NCI-H345 treated with DMSO at 0.1 percent for 48 hours (cell line): Measurements from ENCODE around the gene SLC5A11.
"Not testable (repeated sequence)": the region's sequence is repeated elsewhere in the genome, so short reads cannot be mapped to it uniquely, and the experiment has no call there.

Experiments
- DNase-seq: peaks from one replicate; lab custom pipeline; 2025; ENCODE audit not compliant: unreplicated experiment; lab: John Stamatoyannopoulos, UW

SLC5A11 gene

DNA sequence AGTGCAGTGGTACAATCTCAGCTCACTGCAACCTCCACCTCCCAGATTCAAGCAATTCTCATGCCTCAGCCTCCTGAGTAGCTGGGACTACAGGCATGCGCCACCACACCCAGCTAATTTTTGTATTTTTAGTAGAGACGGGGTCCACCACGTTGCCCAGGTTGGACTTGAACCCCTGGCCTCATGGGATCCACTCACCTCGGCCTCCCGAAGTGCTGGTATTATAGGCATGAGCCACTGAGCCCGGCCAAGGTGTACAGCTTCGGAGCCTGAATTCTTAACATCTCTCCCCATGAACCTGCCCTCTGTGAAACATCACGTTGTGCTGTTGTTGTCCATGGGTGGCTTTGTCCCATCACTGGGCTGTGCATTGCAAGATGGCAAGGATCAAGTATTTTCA is 11.1 kb downstream of the SLC5A11 start:
- DNase-seq: not testable (repeated sequence)

GRCh38 chr16:24858219-24859041 is 12.7 kb downstream of the SLC5A11 start:
- no peak for DNase-seq

DNA sequence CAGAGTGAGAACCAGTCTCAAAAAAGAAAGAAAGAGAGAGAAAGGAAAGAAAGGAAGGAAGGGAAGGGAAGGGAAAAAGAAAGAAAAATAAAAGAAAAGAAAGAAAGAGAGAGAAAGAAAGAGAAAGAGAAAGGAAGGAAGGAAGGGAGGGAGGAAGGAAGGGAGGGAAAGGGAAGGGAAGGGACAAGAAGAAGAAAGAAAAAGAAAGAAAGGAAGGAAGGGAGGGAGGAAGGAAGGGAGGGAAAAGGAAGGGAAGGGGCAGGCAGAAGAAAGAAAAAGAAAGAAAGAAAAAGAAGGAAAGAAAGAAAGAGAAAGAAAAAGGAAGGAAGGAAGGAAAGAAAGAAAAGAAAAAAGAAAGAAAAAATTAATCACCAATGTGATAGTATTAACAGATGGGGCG is 15.7 kb downstream of the SLC5A11 start:
- no peak for DNase-seq

DNA sequence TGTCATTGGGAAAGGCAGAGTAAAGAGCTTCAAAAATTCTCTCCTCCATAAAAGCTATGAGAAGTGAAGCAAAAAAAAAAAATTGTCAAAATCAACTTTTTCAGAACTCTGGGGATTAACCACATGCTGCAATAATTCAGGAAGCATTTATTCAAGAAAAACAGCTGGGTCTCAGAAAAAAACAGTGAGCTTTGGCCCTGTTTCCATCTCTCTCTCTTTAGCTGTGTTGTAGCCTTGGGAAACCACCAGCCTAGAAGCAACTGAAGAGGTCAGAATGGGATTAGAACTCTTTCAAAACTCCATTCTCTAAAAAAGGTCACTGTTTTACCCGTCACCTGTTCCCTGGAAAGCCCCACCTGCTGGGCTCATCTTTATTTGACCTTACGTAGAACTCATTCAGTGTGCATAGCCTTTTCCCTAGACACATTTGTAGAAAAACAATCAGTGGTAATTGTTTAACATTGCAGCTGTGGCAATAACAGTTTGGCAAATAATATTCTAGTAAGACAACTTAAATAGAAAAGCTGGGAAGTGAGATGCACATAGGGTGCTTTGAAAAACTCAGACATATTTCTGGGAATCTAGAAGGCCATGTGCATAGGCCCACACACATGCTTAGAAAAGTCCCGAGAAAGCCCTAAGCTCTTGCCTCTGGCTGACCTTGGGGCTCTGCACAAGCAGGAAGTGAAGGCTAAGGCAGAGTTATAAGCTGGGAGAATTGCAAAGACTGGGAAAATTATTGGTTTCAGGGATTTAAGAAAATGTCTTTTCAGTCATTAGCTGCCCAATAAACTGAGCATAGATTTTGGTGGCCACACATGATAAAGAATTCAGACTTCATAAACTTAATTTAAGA is 18.0 kb downstream of the SLC5A11 start:
- DNase-seq: no peak

DNA sequence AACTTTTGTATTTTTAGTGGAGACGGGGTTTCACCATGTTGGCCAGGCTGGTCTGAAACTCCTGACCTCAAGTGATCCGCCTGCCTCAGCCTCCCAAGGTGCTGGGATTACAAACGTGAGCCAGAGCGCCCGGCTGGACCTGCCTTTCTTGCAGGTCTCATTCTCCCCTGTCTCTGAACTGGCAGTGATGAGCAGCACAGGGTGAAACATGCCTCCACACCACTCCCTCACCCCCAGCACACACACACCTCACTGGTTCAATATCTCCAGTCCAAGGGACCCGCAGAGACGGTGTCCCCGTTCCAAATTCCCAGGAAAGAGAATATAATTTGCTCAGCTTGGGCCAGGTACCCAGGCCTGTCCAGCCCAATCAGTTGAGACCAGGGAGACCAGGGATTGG is 23.3 kb downstream of the SLC5A11 start:
- DNase-seq: no peak

DNA sequence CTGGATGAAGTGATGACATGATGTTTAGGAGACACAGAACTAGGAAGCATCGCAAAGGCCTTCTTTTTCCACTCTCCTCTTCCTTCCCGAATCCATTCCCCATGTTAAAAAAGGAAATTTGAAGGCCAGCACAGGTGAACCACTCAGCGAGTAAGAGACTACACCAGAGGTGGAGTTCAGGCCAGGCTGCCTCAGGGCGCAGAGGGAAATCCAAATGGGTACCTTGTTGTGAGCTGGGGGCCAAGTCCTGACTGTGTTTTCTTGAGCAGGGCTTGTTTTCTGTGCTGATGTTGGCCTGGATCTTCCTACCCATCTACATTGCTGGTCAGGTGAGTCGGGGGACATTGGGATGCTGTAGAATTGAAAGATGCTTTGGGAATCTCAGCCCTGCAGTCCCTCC is 26.1 kb downstream of the SLC5A11 start:
- no peak for DNase-seq

DNA sequence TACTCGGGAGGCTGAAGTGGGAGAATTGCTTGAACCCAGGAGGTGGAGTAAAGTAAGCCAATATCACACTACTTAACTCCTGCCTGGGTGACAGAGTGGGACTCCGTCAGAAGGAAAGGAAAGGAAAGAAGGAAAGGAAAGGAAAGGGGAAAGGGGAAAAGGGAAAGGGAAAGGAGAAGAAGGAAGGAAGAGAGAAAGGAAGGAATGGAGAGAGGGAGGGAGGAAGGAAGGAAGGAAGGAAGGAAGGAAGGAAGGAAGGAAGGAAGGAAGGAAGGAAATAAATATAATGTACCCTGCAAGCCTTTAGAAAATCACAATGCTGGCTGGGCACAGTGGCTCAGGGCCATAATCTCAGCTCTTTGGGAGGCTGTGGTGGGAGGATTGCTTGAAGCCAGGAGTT is 27.3 kb downstream of the SLC5A11 start:
- DNase-seq: no peak

GRCh38 chr16:24875466-24875865 is 29.7 kb downstream of the SLC5A11 start:
- DNase-seq: no peak

- DNase-seq: no peak
Measured at GRCh38 chr16:24876231-24876630, 30.5 kb downstream of the SLC5A11 start.

DNA sequence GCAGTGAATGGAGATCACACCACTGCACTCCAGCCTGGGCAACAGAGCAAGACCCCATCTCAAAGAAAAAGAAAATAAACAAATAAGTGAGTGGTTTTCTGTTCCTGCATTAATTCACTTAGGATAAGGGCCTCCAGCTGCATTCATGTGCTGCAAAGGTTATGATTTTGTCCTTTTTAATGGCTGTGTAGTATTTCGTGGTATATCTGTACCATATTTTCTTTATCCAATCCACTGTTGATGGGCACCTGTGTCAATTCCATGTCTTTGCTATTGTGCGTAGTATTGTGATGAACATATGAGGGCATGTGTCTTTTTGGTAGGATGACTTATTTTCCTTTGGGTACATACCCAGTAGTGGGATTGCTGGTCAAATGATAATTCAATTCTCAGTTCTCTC is 33.9 kb downstream of the SLC5A11 start:
- no peak for DNase-seq

DNA sequence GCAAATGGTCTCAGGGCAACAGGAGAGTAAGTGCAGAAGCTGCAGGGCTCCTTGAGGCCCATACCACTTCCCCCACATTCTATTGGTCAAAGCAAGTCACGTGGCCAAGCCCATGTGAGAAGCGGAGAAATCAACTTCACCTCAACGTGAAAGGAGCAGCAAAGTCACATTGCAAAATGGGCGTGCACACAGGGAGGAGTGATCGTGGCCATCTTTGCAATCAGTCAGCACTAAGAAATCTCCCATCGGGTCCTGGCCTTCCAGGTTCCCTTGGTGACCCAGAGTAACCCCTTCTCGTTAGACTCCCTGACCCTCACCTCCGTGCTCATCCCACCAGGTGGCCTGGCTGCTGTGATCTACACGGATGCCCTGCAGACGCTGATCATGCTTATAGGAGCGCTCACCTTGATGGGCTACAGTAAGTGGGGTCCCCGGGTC is 38.0 kb downstream of the SLC5A11 start:
- DNase-seq: no peak

DNA sequence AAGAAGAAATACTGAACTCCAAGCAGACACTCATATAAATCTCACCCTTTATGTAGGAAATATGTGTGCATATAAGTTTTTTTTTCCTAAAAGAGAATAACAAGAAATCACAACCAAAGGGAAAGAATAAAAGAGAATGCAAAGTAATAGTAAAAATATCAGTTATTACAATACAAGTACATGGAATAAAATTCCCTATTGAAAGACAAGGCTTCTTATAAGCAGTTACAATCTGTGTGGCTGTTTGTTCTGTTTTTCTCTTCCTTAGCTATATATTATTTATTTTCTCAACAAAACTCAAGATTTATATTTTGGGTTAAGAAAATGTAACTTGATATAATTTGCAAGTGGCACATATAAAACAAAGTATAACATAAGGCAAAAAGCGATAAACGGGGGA is 41.7 kb downstream of the SLC5A11 start:
- no peak for DNase-seq

DNA sequence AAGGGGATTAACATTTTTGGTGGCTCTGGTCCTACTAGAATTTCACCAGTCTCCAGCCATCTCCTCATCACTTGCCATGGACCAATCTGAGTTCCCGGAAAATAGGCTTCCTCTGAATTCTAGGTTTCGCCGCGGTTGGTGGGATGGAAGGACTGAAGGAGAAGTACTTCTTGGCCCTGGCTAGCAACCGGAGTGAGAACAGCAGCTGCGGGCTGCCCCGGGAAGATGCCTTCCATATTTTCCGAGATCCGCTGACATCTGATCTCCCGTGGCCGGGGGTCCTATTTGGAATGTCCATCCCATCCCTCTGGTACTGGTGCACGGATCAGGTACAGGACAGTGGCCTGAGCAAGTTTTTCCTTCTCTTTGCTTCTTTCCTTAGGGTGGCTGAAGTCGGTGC is 45.0 kb downstream of the SLC5A11 start:
- no peak for DNase-seq

DNA sequence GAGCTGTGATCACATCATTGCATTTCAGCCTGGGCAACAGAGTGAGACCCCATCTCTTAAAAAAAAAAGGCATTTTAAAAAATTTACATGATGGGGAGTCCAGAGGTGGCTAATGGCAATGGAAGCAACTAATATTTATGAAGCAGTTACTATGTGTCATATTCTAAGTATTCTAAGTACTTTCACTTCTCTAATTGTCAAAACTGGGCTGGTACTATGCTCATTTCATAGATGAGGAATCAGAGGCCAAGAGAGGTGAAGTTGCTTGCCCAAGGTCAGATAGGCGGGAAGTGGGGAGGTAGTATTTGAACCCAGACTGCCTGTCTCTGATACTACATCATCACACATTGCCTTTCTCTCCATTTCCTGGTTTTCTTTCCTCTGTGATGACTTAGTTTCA is 50.7 kb downstream of the SLC5A11 start:
- no peak for DNase-seq

DNA sequence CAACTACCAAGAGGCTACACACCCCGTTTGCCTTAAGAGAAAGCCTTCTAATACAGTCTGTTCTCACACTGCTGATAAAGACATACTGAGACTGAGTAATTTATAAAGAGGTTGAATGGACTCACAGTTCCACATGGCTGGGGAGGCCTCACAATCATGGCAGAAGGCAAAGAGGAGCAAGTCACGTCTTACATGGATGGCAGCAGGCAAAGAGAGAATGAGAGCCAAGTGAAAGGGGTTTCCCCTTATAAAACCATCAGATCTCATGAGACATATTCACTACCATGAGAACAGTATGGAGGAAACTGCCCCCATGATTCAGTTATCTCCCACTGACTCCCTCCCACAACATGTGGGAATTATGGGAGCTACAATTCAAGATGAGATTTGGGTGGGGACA is 51.8 kb downstream of the SLC5A11 start:
- DNase-seq: not testable (repeated sequence)

DNA sequence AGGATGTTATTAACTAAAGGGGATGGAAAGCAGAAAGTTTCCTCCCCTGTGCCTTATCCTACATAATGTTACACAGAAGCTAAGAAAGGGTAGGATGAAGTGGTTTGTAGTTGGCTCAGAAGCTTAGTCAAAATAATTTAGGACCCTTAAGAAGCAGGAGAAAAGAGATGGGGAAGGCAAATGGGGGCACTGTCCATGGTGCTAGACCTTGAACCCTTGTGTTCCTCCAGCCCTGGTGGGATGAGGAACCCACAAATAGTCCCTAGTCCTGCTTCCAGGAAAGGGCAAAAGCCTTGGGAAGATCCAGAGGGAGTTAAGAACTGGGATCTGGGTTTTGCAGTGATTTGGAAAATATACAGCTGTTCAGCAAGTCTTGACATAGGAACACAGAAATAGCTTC is 54.5 kb downstream of the SLC5A11 start:
- no peak for DNase-seq

DNA sequence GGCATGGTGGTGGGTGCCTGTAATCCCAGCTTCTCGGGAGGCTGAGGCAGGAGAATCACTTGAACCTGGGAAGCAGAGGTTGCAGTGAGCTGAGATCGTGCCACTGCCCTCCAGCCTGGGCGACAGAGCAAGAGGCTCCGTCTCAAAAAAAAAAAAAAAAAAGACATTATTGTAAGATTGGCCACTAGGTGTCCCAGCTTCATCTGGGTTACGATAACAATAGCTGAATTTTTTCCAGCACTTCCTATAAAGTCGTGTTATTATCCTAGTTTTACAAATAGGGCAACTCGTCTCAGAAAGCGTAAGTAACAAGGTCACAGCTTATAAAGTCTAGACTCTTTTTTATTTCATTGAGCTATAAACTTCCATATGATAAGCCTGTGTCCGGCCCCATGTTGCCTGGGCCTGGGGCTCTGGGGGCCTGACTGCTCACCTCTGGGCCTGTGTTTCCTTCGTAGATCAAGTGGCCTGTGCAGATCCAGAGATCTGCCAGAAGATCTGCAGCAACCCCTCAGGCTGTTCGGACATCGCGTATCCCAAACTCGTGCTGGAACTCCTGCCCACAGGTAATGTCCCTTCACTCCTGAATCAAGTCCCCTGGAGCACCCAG is 60.5 kb downstream of the SLC5A11 start:
- no peak for DNase-seq

DNA sequence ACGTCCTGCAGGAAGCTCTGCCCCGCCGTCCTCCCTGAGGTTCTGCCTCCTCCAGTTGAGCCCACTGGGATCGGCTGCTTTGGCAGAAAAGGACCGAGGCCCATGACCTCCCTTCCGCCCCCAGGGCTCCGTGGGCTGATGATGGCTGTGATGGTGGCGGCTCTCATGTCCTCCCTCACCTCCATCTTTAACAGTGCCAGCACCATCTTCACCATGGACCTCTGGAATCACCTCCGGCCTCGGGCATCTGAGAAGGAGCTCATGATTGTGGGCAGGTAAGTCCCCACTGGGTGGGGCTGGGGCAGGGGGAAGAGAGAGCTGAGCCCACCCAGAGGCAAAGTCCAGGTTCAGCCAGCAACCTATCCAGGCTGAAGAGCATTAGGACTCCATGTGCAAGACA is 61.1 kb downstream of the SLC5A11 start:
- DNase-seq: no peak

GRCh38 chr16:24908716-24909115 is 63.0 kb downstream of the SLC5A11 start:
- no peak for DNase-seq

- no peak for DNase-seq
Measured at GRCh38 chr16:24909856-24910255, 64.1 kb downstream of the SLC5A11 start.

- no peak for DNase-seq
Measured at GRCh38 chr16:24915019-24915418, 69.3 kb downstream of the SLC5A11 start.

DNA sequence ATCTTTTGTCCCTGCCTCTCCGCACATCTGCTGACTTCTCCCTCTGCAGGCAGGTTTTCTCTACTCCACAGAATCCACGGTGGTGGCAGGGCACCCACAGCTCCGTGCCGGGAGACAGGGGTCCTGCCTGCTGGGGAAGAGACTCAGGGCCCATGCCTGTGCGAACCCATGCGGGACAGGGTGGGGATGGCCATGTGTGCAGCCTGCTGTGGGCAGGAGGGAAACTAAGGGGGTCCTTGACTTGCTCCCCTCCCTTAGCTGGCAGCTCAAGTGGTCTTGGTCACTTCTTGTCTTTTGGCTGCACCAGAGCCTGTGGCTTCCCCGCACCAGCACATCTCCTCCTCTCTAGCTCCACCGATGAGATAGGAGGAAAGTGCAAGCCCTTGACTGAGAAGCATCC is 69.8 kb downstream of the SLC5A11 start:
- DNase-seq: no peak
